GM18502 (cell line): ENCODE results near the gene SLC38A7.
"Not testable (repeated sequence)": the region's sequence is repeated elsewhere in the genome, so short reads cannot be mapped to it uniquely, and the experiment has no call there.

ENCODE experiments used
- ATAC-seq: cut with Tn5 transposase; IDR thresholded peaks from one replicate; pipeline ENCODE4 v1.9.1; 2021; ENCODE audit warnings: mild to moderate bottlenecking; ENCODE audit not compliant: unreplicated experiment, poor library complexity

Gene SLC38A7

DNA sequence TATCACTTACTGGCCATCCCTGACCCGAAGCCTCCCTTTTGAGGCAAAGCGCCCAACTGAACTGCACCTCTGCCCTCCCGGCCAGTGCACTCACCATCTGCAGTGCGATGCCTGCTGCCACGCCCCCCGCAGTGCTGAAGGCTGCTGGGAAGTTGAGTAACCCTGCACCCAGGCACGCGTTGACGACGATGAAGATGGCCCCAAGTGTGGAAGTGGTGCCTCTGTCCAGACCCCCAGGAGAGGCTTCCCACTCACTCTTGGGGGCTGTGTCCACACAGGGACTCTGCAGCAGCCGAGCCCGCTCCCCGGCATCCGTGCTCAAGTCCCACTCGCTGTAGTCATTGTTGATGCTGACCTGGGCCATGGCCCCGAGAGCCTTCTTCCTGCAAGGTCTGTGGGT lies 4.8 kb downstream of the SLC38A7 start:
- ATAC-seq: no peak

DNA sequence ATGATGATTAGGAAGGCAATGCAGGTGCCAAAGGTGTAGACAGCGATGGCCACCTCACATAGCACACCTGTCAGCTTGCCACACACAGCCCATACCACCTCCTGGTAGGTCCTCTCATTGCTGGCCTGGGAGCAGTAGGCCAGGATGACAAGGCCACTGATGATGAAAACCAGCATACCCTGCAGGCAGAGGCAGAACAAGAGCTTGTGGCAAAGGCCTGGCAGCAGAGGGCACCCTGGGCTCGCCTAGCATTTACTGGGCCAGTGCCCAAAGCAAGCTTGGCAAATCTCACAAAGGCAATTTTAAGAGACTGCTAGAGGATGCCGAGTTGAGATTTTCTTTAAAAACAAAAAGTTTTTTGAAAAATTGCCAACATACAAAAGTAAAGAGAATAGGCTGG lies 5.9 kb downstream of the SLC38A7 start:
- ATAC-seq: no peak

DNA sequence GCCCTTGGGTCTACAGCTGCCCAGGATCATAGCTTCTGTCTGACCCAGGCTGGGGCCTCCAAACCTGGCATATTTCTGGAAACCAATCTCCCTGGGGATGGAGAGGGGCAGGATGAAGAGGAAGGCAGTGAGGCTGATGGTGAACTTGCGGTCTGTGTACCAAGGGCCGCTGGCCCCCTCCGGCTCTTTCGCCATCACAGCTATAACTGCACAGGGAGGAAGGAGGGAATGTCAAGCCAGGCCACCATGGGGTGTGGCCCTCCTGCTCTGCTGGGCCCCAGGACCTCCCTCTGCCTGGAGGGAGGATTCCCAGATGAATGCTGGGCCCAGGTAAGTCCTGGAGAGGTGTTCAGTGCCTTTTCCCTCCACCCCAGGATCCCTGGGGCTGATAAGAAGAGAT lies 6.3 kb downstream of the SLC38A7 start:
- ATAC-seq: no peak

DNA sequence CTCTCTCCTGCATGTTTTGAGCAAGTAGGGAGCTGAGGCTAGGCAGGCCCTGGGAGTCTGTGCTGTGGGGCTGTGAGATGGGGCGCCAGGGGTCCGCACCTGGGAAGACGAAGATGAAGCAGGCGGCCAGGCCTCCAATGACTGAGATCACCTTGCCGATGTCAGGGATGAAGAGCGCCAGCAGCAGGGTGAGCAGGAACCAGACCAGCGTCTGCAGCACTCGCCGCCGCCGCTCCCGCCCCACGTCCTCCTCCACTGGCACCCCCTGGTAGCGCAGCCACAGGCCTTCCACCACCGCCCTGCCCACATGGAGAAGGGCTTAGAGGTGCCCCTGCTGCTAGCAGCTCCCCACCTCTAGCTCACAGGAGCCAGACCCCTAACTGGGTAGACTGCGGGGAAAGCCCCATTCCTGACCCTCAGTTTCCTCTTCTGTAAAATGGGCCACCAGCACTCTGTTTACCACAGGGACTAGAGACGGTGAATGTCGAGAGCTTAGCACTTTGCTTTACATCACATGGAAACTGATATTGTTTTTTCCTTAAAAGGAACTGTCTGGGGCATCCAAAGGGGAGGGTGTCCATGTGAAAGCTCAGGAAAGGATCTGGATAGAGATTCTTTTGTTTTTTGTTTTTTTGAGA lies 13.5 kb downstream of the SLC38A7 start:
- ATAC-seq: no peak

DNA sequence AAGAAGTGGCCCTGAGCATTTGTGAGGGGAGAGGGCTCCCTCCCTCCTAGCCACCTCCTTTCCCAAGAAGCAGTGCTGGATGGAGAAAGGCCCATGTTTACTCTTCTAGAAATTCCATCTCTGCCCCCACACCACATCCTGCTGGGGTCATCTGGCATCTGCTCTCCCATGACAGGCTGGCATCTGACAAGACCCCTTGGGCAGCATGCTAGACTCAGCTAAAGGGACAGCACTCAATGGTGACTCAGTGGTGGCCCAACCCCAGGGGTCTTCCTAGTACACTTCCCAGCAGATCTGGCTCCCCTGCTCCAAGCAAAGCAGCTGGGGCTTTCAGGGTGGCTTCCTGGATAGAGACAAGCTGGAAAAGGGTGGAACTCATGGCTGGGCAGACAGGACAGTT lies 14.4 kb downstream of the SLC38A7 start:
- no peak for ATAC-seq

DNA sequence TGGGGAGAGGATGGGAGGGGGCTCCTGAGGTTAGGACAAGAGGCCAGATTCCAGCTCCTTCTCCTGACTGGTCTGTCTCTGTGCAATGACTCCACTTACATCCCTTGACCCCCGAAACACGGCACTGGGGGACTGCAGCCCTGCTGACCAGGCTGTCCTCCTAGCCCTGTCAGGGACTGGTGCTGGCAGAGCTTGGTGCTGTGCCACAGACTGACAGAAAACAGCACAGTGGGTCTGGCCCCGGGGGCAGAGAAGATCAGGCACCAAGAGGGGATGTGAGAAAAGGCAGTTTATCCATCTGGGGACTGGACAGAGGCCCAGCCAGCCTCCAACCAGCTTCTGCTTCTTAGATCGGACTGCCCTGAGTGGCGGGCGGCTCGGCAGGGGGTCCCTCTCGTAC lies 19.4 kb downstream of the SLC38A7 start:
- no peak for ATAC-seq

DNA sequence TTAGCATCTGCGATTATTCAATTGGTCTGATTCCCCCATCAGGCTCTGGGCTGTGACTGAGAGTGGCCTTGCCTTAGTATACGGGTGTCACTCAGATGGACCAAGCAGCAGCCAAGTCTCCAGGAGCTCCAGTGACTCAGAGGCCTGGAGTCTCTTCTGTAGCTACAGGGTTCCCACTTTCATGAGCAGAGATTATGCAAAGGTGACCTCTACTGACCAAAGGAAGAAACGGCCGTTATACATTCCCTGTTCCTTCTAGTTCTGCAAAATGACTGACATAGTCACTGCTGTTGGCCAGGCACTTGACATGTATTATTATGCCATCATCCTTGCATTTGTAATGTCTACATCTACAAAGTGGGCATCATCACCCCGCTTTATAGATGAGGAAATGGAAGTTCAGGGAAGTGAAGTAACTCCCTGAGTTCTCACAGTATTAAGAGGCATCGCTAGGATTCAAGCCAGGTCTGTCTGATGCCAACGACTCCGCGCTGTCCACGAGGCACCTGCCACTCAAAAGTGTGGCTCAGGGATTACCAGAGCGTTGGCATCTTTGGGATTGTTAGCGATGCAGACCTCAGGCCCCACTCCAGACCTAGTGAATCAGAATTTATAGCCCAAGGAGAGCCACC lies 23.3 kb downstream of the SLC38A7 start:
- ATAC-seq: peak; percentile 86

DNA sequence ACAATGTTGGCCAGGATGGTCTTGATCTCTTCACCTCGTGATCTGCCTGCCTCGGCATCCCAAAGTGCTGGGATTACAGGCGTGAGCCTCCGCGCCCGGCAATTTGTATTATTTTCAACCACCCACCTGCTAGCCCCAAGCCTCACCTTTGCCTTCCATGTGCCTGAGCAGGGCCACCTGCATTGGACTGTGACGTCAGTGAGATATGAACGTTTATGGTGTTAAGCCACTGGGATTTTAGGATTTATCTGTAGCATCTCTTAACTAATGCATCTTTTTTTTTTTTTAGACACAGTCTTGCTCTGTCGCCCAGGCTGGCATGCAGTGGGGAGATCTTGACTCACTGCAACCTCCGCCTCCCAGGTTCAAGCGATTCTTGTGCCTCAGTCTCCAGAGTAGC lies 24.7 kb downstream of the SLC38A7 start:
- ATAC-seq: not testable (repeated sequence)

DNA sequence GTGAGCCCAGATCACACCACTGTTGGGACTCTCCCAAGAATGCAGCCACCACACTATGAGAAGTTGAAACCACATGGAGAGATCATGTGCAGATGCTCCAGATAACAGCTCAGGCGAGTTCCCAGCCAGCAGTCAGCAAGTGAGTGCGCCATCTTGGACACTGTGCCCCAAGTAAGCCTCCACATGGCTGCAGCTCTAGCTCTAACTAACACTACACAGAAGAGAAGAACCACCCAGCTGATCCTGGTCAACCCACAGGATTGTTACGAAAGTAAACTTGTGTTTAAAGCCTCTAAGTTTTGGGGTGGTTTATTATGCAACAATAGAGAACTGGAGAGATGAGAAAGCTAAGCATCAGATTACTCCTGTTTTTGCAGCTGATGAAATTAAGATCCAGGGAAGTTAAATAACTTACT lies 25.8 kb downstream of the SLC38A7 start:
- no peak for ATAC-seq

DNA sequence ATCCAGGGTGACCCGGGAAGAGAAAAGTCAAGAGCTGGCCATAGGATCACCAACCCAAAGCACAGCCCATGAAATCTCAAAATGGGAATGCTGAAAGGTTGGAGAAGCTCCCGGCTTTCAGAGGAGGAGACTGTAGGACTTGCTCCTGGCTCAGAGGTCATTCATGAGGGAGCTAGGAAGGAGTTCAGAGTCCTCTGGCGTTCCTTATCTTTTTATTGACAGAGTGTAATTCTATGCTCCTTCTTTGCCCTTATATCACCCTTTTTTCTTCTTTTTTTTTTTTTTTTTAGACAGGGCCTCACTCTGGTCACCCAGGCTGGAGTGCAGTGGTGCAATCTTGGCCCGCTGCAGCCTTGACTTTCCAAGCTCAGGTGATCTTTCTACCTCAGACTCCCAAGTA lies 27.7 kb downstream of the SLC38A7 start:
- ATAC-seq: no peak

DNA sequence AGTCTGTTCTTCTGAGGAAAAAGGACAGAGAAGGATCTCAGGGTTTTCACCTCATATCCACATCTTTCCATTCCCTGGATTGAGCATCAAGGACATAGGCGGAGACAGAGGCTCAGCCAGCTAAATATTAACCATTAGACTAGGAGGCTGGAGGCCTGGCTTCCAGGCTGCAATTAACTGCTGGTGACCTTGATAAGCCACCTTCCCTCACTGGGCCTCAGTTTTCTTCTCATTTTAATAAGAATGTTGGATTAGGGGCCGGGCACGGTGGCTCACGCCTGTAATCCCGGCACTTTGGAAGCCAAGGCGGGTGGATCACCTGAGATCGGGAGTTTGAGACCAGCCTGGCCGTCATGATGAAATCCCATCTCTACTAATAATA lies 29.4 kb downstream of the SLC38A7 start:
- ATAC-seq: no peak

DNA sequence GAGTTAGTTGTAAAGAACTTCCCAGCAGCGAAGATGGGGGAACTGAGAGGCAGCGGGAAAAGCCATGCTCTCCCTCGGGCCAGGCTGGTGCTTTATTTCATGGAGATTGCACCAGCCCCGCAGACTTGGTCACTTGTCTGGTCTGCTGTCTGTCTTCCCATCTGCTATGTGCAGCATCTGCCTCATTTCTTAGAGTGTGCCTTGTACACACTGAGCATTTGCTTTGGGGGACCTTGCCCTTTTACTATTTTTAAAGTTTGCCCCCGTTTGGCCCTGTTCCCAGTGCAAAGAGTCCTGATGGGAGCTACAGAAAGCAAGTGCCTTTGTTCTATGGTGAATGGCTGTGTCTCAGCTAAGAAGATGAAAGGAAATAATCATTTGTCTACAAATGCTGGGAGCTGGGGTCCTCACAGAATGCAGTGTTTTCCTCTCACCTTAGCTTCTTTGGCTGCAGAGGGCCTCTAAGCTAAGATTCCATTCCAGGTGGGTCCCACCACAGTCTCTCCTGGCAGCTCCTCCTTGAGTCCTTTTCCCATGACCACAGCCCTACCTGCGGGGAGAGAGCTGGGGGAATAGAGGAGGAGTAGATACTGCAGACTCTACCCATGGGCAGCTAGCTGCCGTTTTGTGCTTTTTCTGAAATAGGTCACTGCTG lies 29.9 kb downstream of the SLC38A7 start:
- no peak for ATAC-seq

DNA sequence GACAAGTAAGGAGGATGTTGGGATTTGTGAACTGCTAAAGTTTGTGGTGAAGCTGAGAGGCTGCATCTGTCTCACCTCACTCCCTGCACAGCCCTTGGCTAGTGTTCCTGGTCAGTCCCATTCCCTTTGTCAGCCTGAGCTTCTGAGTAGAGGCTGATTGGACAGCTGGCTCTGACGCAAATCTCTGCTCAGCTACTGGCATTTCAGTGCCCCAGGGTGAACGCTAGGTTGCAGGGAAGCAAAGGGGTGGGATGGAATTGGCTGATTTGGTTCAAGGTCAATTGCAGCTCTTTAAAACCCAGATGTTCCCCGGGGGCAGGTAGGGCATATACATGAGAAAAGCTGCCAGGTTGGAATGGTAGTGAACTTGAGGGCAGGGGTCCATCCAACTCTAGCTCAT lies 31.8 kb downstream of the SLC38A7 start:
- ATAC-seq: no peak

DNA sequence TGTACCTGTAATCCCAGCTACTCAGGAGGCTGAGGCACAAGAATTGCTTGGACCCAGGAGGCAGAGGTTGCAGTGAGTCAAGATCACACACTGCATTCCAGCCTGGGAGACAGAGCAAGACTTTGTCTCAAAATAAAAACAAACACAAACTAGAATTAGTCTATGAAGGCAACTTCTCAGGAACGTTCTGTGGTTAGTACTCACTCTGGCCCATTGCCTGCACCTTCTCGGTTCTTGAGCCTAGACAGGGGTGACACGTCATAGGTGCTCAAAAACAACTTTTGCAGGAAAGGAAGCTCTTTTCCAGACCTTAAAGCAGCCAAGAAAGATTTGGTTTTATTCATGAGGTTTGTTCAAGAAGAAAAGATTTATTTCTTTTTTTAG lies 32.6 kb downstream of the SLC38A7 start:
- no peak for ATAC-seq

DNA sequence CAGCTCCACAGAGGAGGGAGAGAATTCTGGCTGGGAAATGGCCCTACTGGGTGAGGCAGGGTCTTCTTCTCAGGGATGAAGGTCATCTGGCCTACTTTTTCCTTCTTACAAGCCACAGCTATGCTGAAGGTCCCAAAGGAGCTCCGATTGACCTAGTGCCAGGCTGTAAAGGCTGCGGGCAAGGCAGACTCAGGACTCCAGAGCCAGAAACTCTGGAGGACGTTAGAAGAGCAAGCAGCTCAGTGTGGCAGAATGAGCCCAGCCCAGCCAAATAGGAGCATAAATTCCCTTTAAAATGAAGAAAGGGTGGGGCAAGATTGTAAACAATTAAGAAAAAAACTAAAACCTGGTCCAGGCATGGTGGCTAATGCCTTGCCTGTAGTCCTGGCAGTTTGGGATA lies 34.9 kb downstream of the SLC38A7 start:
- ATAC-seq: no peak

DNA sequence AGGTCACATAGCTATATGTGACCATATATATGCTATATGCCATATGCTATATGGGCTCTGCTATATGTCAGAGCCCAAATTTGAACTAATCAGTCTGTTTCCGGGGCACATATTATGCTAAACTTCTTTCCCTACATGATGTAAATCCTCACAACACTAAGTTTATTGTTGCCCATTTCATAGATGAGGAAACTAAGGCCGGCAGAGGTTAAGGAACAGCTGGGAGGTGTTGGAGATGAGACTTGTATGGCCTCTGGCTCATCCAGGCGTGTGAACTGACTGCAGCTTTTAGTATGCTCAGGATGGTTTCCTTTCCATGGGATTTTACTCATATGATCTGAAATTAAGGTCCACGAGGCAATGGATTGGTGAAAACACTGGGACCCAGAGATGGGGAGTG lies 37.5 kb downstream of the SLC38A7 start:
- ATAC-seq: no peak

DNA sequence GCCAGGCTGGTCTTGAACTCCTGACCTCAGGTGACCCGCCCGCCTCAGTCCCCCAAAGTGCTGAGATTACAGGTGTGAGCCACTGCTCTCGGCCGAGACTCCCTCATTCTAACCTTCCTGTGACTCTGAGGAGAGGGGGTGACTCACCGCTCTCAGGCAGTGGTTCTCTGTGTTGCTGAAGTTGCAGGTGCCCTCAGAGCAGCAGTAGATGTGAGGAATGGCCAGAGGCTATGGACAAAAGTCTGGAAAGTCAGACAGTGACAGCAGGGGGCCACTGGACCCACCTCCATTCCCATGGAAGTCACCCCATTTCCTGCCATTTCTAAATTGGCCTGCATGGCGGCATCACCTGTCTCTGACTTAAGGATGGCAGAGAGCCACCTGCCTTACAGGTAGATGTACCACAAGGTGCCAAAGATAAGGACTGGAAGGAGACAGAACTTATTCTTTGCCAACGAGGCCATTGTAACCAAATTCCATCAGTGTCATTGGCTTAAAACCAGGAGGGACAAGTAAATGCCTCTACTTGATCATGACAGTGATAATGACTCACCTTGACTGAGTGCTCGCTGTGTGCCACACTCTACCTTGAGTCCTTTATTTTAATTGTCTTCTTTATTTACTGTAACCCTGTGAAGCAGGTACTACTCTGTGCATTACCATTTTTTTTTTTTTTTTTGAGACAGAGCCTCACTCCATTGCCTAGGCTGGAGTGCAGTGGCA lies 39.6 kb downstream of the SLC38A7 start:
- ATAC-seq: no peak

DNA sequence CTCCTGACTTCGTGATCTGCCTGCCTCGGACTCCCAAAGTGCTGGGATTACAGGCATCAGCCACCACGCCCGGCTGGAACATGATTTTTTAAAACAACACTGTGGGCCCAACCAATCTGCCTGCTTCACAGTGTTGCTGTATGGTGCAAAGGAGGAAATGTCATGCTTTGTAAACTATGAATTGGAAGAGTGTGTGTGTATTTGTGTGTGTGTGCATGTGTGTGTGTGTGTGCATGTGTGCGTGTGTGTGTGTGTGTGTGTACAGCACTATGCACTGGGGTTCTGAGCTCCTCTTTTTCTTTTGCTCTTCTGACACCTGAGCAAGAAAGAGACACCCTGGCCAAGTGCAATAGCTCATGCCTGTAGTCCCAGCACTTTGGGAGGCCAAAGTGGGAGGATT lies 40.5 kb downstream of the SLC38A7 start:
- ATAC-seq: no peak

DNA sequence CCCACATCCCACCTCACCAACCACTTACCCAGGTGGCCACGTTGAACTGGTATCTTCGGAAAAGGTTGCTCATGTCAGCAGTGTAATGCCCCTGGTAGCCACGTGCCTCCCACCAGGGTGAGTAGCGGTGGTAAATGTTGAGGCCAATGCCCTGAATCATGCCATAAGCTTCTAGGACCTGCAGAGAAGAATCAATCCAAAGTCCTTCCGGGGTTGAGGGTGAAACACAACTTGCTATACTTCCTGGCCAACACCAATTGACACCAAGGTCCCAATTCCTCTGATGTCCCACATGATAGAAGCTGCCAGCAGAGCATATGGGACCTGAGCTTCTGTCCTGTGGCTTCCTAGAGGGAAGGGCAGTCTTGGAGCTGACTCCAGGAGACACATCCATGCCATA lies 43.6 kb downstream of the SLC38A7 start:
- no peak for ATAC-seq

DNA sequence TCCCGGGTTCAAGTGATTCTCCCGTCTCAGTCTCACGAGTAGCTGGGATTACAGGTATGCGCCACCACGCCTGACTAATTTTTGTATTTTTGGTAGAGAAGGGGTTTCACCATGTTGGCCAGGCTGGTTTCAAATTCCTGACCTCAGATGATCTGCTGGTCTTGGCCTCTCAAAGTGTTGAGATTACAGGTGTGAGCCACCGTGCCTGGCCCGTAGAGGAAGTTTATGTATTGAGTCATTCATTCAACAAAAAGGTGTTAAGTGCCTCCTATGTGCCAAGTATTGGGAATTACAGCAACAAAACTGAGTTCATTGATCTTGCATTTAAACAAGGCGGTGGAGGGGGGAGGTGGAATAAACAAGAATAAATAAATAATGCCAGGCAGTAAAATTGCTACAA lies 44.7 kb downstream of the SLC38A7 start:
- no peak for ATAC-seq

DNA sequence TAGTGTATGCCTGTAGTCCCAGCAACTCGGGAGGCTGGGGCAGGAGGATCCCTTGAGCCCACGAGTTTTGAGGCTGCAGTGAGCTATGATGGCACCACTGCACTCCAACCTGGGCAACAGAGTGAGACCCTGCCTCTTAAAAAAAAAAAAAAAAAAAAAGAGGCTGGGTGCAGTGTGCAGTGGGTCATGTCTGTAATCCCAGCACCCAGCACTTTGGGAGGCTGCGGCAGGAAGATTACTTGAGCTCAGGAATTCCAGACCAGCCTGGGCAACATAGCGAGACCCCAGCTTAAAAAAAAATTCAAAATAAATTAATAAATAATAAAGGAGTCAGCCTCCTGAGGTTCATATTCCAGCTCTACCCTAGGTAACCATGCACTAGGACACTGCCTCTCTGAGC lies 45.3 kb downstream of the SLC38A7 start:
- ATAC-seq: no peak
